ENCODE measurements around the gene C1orf210.

DNA sequence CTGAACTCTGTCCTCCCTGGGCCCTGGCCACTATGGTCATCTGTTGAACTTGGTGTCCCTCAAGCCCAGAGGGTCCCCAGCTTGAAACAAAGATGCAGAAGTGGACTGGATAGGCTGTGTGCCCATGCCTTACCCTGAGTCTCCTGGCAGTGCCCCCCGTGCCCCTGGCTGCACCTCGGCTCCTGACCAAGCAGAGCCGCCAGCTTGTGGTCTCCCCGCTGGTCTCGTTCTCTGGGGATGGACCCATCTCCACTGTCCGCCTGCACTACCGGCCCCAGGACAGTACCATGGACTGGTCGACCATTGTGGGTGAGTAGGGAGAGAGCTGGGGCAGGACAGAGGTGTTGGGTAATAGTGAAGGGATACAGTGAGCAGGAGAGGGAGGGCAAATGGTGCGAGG lies 26.1 kb upstream of the C1orf210 start:
- TF ChIP-seq POLR2A (IDR thresholded peaks at IDR 0.05; ENCODE audit: low read depth, low read length) (no peak), NFE2L2 (IDR thresholded peaks at IDR 0.05; ENCODE audit: low read depth, low read length) (no peak), CHD1 (IDR thresholded peaks at IDR 0.05; ENCODE audit: low read depth, low read length) (no peak), FOS (IDR thresholded peaks at IDR 0.05; ENCODE audit: low read depth, low read length) (no peak), CEBPB (IDR thresholded peaks at IDR 0.05; ENCODE audit: low read depth, low read length) (no peak), MAFK (IDR thresholded peaks at IDR 0.05; ENCODE audit: low read depth, low read length) (no peak), RFX5 (IDR thresholded peaks at IDR 0.05; ENCODE audit: low read depth, low read length) (no peak)
- TF ChIP-seq, protein P1, sequence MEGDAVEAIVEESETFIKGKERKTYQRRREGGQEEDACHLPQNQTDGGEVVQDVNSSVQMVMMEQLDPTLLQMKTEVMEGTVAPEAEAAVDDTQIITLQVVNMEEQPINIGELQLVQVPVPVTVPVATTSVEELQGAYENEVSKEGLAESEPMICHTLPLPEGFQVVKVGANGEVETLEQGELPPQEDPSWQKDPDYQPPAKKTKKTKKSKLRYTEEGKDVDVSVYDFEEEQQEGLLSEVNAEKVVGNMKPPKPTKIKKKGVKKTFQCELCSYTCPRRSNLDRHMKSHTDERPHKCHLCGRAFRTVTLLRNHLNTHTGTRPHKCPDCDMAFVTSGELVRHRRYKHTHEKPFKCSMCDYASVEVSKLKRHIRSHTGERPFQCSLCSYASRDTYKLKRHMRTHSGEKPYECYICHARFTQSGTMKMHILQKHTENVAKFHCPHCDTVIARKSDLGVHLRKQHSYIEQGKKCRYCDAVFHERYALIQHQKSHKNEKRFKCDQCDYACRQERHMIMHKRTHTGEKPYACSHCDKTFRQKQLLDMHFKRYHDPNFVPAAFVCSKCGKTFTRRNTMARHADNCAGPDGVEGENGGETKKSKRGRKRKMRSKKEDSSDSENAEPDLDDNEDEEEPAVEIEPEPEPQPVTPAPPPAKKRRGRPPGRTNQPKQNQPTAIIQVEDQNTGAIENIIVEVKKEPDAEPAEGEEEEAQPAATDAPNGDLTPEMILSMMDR (conservative IDR thresholded peaks at IDR 0.05; ENCODE audit: low read depth, low read length) = no peak
- TF ChIP-seq, protein P2, sequence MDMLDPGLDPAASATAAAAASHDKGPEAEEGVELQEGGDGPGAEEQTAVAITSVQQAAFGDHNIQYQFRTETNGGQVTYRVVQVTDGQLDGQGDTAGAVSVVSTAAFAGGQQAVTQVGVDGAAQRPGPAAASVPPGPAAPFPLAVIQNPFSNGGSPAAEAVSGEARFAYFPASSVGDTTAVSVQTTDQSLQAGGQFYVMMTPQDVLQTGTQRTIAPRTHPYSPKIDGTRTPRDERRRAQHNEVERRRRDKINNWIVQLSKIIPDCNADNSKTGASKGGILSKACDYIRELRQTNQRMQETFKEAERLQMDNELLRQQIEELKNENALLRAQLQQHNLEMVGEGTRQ (IDR thresholded peaks at IDR 0.05; ENCODE audit: low read depth, low read length) = no peak
